NT2/D1 (cell line): Measurements from ENCODE around the gene LARGE1.

Experiments
- SUZ12 ChIP-seq: IDR thresholded peaks from 2 replicates; pipeline ENCODE4 v1.6.1; 2011; ENCODE audit not compliant: insufficient read length, insufficient read depth; ENCODE audit errors: extremely low read depth
- ZNF274 ChIP-seq: IDR thresholded peaks from 2 replicates; pipeline ENCODE4 v1.6.1; 2011; ENCODE audit warnings: mild to moderate bottlenecking, low read depth, low read length

DNA sequence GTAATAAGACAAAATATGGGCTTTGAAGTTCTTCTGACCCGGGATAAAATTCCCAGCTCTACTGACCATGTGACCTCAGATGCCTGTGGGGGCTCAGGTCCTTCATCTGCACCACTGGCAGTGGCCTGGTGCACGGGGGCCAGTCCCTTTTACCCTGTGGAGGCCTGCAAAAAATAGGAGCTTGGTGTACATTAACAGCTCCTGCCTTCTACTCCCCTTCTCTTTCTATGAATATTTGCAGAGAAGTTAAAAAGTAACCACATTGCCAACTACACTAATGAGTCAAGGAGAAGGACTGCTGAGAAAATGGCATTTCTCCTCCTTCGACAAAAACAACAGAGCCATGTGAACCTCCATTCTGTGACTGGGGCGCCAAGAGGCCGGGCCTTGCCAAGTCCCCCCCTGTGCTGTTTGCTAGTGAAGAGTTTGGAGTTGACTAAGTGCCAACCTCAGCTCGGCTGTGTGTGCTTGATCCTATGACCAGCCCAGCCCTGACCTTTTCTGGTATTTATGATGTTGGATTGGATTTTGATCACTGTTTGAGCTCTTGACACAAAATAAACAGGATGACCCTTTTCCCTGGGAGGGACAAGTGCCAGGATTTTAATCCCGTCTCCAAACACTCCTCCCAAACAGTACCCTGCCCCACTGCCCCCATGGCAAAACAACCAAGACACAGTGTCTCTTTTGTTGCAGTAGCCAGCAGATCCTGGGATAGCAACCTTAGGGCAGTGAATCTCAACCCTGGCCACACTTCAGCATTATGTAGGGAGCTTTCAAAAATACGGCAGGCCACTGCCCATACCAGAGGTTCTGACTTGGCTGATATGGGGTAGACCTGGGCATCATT is 380.1 kb downstream of the LARGE1 start:
- TF ChIP-seq ZNF274 = no peak
- TF ChIP-seq SUZ12 = no peak
